Right atrium auricular region (tissue), 2 donors: ENCODE measurements around the gene AFF4. TPM values are rescaled to one million over a fixed set of nuclear protein-coding genes. Genes with fewer than 3 reads are reported as not detected.
A peak's percentile ranks its signal among the peaks of the same experiment; 100 is the strongest.

ENCODE experiments used
- DNase-seq: peaks from one replicate; pipeline ENCODE4 v3.0.0-alpha.2; 2019; ENCODE audit warnings: low spot score
- H3K27ac ChIP-seq, 2 donors: fragments of 200-600 bp; sonication (generic); 1 replicate in 1 of 2; 2 replicates in 1 of 2; pipeline ENCODE4 v1.5.1; 2016 to 2019
- H3K27me3 ChIP-seq, 2 donors: fragments of 200-600 bp; sonication (generic); one replicate each; pipeline versions ENCODE4 v1.5.1 to v1.6.0; 2017 to 2019
- H3K36me3 ChIP-seq: fragments of 200-600 bp; sonication (generic); one replicate; pipeline ENCODE4 v1.5.1; 2016
- H3K4me1 ChIP-seq, 2 donors: fragments of 200-600 bp; sonication (generic); one replicate each; pipeline versions ENCODE4 v1.5.1 to v1.6.0; 2017 to 2019
- H3K4me3 ChIP-seq, 2 donors: fragments of 200-600 bp; sonication (generic); 1 replicate in 1 of 2; 2 replicates in 1 of 2; pipeline ENCODE4 v1.5.1; 2017 to 2019; ENCODE audit warnings: mild to moderate bottlenecking in 1 of 2, moderate library complexity in 1 of 2
- H3K9me3 ChIP-seq, 2 donors: fragments of 200-600 bp; sonication (generic); one replicate each; pipeline ENCODE4 v1.5.1; 2019
- total RNA-seq, 2 donors: library from RNA; depleted of rRNA; stranded (reverse); fragments of >200 nt; gene quantifications; one replicate each; pipeline ENCODE4 v1.1.0, GENCODE V29; 2016
- TF ChIP-seq, protein P1 (sequence below), 2 donors: fragments of 200-600 bp; sonication (generic); IDR thresholded peaks; one replicate each; pipeline ENCODE4 v1.5.1; 2019; ENCODE audit warnings: antibody characterized with exemption in 2 of 2

AFF4 gene
- total RNA-seq, 2 donors from 2014 or later: 36.8 to 47.3 TPM

DNA sequence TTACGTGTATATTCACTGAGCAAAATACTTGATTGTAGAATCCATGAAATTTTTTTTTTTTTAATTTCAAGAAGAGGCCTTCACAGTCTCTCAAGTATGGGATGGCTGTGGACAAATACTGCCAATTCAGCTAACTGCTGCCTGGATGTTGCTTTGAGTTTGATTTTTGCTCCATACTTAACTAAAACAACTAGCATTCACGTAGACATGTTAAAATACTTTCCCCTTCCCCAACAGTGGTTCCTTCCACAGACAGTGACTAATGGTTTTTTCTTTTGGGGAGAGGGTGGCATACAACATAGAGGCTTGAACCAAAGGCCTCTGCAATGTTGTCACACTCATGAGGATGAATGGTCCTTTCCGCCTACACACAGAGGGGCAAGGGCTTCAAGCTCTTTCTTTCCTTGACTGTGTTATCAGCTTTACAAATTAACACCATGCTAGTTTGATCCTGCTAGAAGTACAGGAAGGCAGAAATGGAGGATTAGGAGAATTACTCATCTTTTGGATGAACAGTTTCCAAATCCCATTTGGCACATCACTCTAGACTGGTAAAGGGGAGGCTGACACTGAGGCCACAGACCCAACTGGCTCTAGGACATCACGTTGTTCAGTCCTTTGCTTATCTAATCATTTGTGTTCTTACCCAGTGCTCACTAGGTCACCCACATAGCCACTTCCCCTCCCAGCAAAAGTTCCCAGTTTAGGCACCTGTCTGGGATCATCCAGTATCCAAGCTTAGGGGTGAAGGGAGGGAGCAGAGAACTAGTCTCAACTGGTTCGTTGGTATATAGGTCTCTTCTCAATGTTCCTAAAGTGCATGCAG is 91.8 kb downstream of the AFF4 start:
- Histone ChIP-seq H3K27ac (no peak overlapping the region), H3K27me3 (no peaks in the 10 kb centered on the region), H3K4me1 (peaks cover 0 to 37% of the 10 kb centered on the region in 2 donors), H3K36me3 (peaks cover 35% of the 10 kb centered on the region), H3K4me3 (no peak overlapping the region), H3K9me3 (no peaks in the 10 kb centered on the region)
- DNase-seq: no peak
- TF ChIP-seq, protein P1, sequence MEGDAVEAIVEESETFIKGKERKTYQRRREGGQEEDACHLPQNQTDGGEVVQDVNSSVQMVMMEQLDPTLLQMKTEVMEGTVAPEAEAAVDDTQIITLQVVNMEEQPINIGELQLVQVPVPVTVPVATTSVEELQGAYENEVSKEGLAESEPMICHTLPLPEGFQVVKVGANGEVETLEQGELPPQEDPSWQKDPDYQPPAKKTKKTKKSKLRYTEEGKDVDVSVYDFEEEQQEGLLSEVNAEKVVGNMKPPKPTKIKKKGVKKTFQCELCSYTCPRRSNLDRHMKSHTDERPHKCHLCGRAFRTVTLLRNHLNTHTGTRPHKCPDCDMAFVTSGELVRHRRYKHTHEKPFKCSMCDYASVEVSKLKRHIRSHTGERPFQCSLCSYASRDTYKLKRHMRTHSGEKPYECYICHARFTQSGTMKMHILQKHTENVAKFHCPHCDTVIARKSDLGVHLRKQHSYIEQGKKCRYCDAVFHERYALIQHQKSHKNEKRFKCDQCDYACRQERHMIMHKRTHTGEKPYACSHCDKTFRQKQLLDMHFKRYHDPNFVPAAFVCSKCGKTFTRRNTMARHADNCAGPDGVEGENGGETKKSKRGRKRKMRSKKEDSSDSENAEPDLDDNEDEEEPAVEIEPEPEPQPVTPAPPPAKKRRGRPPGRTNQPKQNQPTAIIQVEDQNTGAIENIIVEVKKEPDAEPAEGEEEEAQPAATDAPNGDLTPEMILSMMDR (IDR thresholded peaks at IDR 0.05): no peak

DNA sequence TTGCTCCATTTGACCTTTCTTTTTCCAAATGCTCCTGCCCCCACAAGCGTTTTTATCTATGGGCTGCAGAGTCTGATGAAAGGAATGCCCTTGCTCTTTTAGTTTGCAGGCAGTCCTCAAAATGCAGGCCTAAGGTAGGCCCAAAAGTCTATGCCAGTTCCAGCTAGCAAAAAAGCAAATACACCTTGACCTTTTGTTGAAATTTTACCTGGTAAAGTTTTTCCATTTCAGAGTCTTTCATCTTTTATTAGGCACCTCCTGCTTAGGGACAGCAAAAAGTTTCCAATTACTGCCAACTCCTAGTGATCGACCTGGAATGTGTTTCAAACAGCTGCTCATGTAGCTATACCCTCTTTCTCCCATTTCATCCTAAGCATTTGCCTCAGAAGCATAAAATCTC is 92.6 kb downstream of the AFF4 start:
- peaks cover 0 to 35% of the 10 kb centered on the region in 2 donors for H3K4me1 ChIP-seq
- no peaks in the 10 kb centered on the region for H3K9me3 ChIP-seq
- no peak overlapping the region for H3K4me3 ChIP-seq
- TF ChIP-seq, protein P1 (IDR thresholded peaks at IDR 0.05): no peak
- no peak overlapping the region for H3K27ac ChIP-seq
- DNase-seq: no peak
- H3K36me3 ChIP-seq: peaks cover 35% of the 10 kb centered on the region
- no peaks in the 10 kb centered on the region for H3K27me3 ChIP-seq

DNA sequence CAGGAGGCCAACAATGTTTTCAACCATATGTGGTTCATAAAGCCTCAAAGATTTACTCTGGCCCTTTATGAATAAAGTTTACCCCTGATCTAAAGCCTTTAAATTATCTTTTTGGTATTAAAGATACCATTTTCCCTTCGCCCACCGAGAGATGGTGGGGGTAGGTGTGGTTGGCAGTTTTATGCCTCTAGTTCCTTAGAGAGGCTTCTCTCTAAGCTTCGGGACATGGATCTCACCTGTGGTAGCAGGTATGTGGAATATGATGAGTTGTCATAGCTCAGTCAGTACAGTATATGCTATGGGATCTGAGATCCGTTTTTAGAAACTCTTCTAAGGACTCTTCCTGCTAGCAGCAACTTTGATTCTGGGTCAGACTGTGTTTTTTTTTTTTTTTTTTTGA is 94.7 kb downstream of the AFF4 start:
- H3K4me3 ChIP-seq: no peak overlapping the region
- no peak overlapping the region for H3K27ac ChIP-seq
- H3K36me3 ChIP-seq: peaks cover 35% of the 10 kb centered on the region
- H3K4me1 ChIP-seq: peaks cover 0 to 35% of the 10 kb centered on the region in 2 donors
- H3K27me3 ChIP-seq: no peaks in the 10 kb centered on the region
- H3K9me3 ChIP-seq: no peaks in the 10 kb centered on the region
- no peak for DNase-seq
- TF ChIP-seq, protein P1 (IDR thresholded peaks at IDR 0.05): no peak

- peak overlapping the region; percentile 89 to 93 for H3K27ac ChIP-seq
- H3K36me3 ChIP-seq: peaks cover 32% of the 10 kb centered on the region
- no peaks in the 10 kb centered on the region for H3K9me3 ChIP-seq
- TF ChIP-seq, protein P1 (IDR thresholded peaks at IDR 0.05): no peak
- peak overlapping the region; percentile 60 to 77 for H3K4me3 ChIP-seq
- peaks cover 0 to 19% of the 10 kb centered on the region in 2 donors for H3K4me1 ChIP-seq
- DNase-seq: no peak
- no peaks in the 10 kb centered on the region for H3K27me3 ChIP-seq
Observed at GRCh38 chr5:132867046-132867451, 96.4 kb downstream of the AFF4 start.

GRCh38 chr5:132866342-132867045 is 96.9 kb downstream of the AFF4 start, which contains the start of the genes GDF9 and UQCRQ:
Gene GDF9 (minus strand): TSS chr5:132866469. CDS start chr5:132864533, 1,936 bp downstream.
Gene UQCRQ (plus strand): TSS chr5:132866642. CDS start chr5:132866882, 240 bp downstream.
- H3K27ac ChIP-seq: peak within 1 kb of the TSS; percentile 89 to 93
- peaks cover 0 to 14% of the 10 kb centered on the region in 2 donors for H3K4me1 ChIP-seq
- peak; percentile 97 for DNase-seq
- H3K9me3 ChIP-seq: no peaks in the 10 kb centered on the region
- TF ChIP-seq, protein P1 (IDR thresholded peaks at IDR 0.05): peak in 1 of 2 donors; percentile 41
- H3K4me3 ChIP-seq: peak within 1 kb of the TSS; percentile 60 to 77
- H3K27me3 ChIP-seq: no peaks in the 10 kb centered on the region
- peaks cover 26% of the 10 kb centered on the region for H3K36me3 ChIP-seq
